K562 (cell line): ENCODE results near the gene RNPEPL1. TPM values are rescaled to one million over a fixed set of nuclear protein-coding genes. Genes with fewer than 3 reads are reported as not detected.

Source experiments
- EP400 ChIP-seq: fragments of 450-650 bp; IDR thresholded peaks from 2 replicates; pipeline ENCODE4 v1.6.1; 2017; ENCODE audit warnings: antibody characterized with exemption, mild to moderate bottlenecking, moderate library complexity
- MEIS2 ChIP-seq: fragments of 450-650 bp; IDR thresholded peaks from 2 replicates; pipeline ENCODE4 v1.6.1; 2014; ENCODE audit warnings: mild to moderate bottlenecking; ENCODE audit not compliant: partially characterized antibody
- NFE2L1 ChIP-seq: fragments of 450-650 bp; IDR thresholded peaks from 2 replicates; pipeline ENCODE4 v1.6.1; 2016; ENCODE audit warnings: missing genetic modification characterization, low read depth, mild to moderate bottlenecking, missing compliant biosample characterization, moderate library complexity, borderline replicate concordance
- NR2C2 ChIP-seq, 2 experiments: fragments of 200-800 bp in 1 of 2; sonication (Bioruptor generic) in 1 of 2; sonication (generic) in 1 of 2; formaldehyde crosslinking in 1 of 2; IDR thresholded peaks; 2 replicates each; pipeline versions ENCODE4 v1.6.1 to v1.8.0; 2016 to 2022; ENCODE audit warnings: mild to moderate bottlenecking in 1 of 2, missing compliant biosample characterization in 1 of 2, missing genetic modification characterization in 1 of 2, missing genetic modification reagents in 1 of 2
- NR4A1 ChIP-seq, 2 experiments: fragments of 250-450 bp in 1 of 2; fragments of 450-650 bp in 1 of 2; sonication (Bioruptor Pico) in 1 of 2; IDR thresholded peaks; 2 replicates each; pipeline versions ENCODE4 v1.4.0 to v1.6.1; 2016 to 2020; ENCODE audit warnings: mild to moderate bottlenecking in 2 of 2, missing compliant biosample characterization in 1 of 2, missing genetic modification characterization in 1 of 2, moderate library complexity in 1 of 2
- PATZ1 ChIP-seq: fragments of 250-450 bp; sonication (Bioruptor Pico); IDR thresholded peaks from 2 replicates; pipeline ENCODE4 v1.5.0; 2020; ENCODE audit warnings: mild to moderate bottlenecking, borderline replicate concordance
- POLR2A ChIP-seq: fragments of 450-650 bp; conservative IDR thresholded peaks from 2 replicates; pipeline ENCODE4 v1.6.1; 2016
- PRPF4 ChIP-seq: fragments of 200-400 bp; formaldehyde crosslinking; IDR thresholded peaks from one replicate; pipeline ENCODE4 v1.6.1; 2017; ENCODE audit warnings: low read length, low read depth, mild to moderate bottlenecking; ENCODE audit not compliant: insufficient read depth, poor library complexity, severe bottlenecking
- SAP30 ChIP-seq: fragments of 200-600 bp; sonication (generic); IDR thresholded peaks from 2 replicates; pipeline ENCODE4 v1.6.1; 2012; ENCODE audit warnings: borderline replicate concordance, low read depth, mild to moderate bottlenecking, moderate library complexity, low read length, control low read depth, inconsistent platforms; ENCODE audit not compliant: insufficient read depth, poor library complexity, severe bottlenecking
- XRCC5 ChIP-seq: fragments of 200-400 bp; formaldehyde crosslinking; IDR thresholded peaks from 2 replicates; pipeline ENCODE4 v1.6.1; 2017; ENCODE audit warnings: low read depth, mild to moderate bottlenecking, low read length
- ZFX ChIP-seq: sonication (generic); formaldehyde crosslinking; IDR thresholded peaks from 2 replicates; pipeline ENCODE4 v1.8.0; 2022; ENCODE audit warnings: mild to moderate bottlenecking, missing genetic modification reagents, moderate library complexity
- ZNF431 ChIP-seq: sonication (generic); formaldehyde crosslinking; IDR thresholded peaks from 2 replicates; pipeline ENCODE4 v1.8.0; 2022; ENCODE audit warnings: mild to moderate bottlenecking, missing genetic modification reagents
- ZNF696 ChIP-seq: fragments of 250-450 bp; sonication (Bioruptor Pico); conservative IDR thresholded peaks from 2 replicates; pipeline ENCODE4 v1.4.0; 2020; ENCODE audit warnings: mild to moderate bottlenecking, moderate library complexity
- polyA plus RNA-seq, 8 experiments: library from polyadenylated mRNA; depleted of rRNA in 4 of 8; stranded (reverse) in 5 of 8; unstranded in 3 of 8; fragments of >200 nt; fragmentation: Nextera tagmentation in 2 of 8; fragmentation: Illumina TruSeq in 1 of 8; extraction: Ambion mirVana in 2 of 8; extraction: Trizol in 1 of 8; gene quantifications; 2 replicates each; pipeline versions ENCODE4 v1.2.1 to v1.2.3, GENCODE V29; 2011 to 2014; ENCODE audit warnings: inconsistent platforms in 1 of 8, missing spikeins in 1 of 8
- total RNA-seq, 7 experiments: library from RNA; depleted of rRNA in 6 of 7; stranded (reverse); fragments of >200 nt in 6 of 7; fragmentation: Illumina TruSeq in 2 of 7; extraction: Trizol in 2 of 7; gene quantifications; 2 replicates each; pipeline versions ENCODE4 v1.2.1 to v1.2.3, GENCODE V29; 2011 to 2021; ENCODE audit warnings: low replicate concordance in 1 of 7
- TF ChIP-seq, protein P1 (sequence below): fragments of 200-400 bp; formaldehyde crosslinking; IDR thresholded peaks from 2 replicates; pipeline ENCODE4 v1.6.1; 2017; ENCODE audit warnings: mild to moderate bottlenecking, low read depth, low read length, moderate library complexity
- TF ChIP-seq, protein P2 (sequence below): fragments of 250-450 bp; sonication (Bioruptor Pico); IDR thresholded peaks from 2 replicates; pipeline ENCODE4 v1.5.0; 2021
- TF ChIP-seq, protein P3 (sequence below): fragments of 150-350 bp; conservative IDR thresholded peaks from 2 replicates; pipeline ENCODE4 v1.6.1; 2014; ENCODE audit warnings: low read length

RNPEPL1 gene
- total and polyA plus RNA-seq, 9 of the 15 experiments (the other 6 are each of a cell fraction or from before 2014, with no cell fraction given): 0.07 to 38.7 (median 5.6) TPM

DNA sequence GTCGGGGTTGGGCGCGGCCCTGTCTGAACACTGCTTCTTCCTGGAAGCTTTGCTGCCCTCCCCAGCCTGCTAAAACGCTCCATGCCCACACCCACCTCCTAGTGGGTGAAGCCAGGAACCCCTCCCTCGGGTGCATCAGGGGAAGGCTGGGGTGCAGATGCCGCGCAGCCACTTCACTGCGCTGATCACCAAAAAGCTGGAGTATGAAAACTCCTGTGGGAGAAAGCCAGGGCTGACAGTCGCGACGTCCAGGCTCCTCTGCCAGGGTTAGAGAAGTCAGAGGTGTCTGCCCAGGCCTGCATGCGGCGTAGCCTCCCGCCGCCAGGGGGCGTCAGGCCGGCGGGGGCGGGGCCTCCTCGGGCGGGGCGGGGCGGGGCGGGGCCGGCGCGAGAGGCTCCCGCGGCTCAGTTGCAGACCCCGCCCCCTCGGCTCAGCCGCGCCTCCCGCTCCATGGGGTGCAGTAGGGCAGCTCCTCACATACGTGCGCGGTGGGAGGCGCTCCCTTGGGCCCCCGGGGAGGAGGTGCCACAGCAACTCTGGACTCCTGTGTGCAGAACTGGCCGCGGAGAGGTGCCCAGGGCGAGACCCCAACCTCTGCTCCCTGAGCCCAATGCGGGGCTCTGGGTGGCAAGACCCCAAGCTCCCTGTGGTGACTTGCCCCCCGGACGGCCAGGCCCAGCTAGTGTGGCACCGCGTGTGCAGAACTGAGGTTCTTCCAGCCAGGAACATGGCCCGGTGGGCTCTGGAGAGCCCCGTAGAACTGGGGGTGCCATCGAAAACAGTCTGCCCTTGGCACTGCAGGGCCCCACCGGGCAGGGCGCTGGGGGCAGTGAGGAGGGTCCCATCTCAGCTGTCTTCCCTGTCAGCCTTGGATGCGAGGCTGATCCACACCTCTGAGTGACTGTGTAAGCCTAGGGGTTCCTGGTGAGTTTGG, 1.8 kb upstream of the RNPEPL1 start (continued):
- TF ChIP-seq PATZ1 (no peak), POLR2A (peak; percentile 70), EP400 (no peak; the same call in 1 of the 2 replicates), ZFX (peak; percentile 63), SAP30 (peak; percentile 17), NFE2L1 (tag) (no peak), NR2C2 (CRISPR knock-in tag; IDR thresholded peaks at IDR 0.05) (no peak), NR2C2 (tag; IDR thresholded peaks at IDR 0.05) (peak; percentile 71), ZNF696 (CRISPR knock-in tag) (no peak), XRCC5 (no peak), MEIS2 (no peak), ZNF431 (CRISPR knock-in tag) (no peak), PRPF4 (no peak), NR4A1 (CRISPR knock-in tag; IDR thresholded peaks at IDR 0.05) (no peak), NR4A1 (tag; IDR thresholded peaks at IDR 0.05) (no peak)
- TF ChIP-seq, protein P1, sequence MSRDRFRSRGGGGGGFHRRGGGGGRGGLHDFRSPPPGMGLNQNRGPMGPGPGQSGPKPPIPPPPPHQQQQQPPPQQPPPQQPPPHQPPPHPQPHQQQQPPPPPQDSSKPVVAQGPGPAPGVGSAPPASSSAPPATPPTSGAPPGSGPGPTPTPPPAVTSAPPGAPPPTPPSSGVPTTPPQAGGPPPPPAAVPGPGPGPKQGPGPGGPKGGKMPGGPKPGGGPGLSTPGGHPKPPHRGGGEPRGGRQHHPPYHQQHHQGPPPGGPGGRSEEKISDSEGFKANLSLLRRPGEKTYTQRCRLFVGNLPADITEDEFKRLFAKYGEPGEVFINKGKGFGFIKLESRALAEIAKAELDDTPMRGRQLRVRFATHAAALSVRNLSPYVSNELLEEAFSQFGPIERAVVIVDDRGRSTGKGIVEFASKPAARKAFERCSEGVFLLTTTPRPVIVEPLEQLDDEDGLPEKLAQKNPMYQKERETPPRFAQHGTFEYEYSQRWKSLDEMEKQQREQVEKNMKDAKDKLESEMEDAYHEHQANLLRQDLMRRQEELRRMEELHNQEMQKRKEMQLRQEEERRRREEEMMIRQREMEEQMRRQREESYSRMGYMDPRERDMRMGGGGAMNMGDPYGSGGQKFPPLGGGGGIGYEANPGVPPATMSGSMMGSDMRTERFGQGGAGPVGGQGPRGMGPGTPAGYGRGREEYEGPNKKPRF: no peak
- TF ChIP-seq, protein P2, sequence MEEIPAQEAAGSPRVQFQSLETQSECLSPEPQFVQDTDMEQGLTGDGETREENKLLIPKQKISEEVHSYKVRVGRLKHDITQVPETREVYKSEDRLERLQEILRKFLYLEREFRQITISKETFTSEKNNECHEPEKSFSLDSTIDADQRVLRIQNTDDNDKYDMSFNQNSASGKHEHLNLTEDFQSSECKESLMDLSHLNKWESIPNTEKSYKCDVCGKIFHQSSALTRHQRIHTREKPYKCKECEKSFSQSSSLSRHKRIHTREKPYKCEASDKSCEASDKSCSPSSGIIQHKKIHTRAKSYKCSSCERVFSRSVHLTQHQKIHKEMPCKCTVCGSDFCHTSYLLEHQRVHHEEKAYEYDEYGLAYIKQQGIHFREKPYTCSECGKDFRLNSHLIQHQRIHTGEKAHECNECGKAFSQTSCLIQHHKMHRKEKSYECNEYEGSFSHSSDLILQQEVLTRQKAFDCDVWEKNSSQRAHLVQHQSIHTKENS (CRISPR knock-in tag): no peak
- TF ChIP-seq, protein P3, sequence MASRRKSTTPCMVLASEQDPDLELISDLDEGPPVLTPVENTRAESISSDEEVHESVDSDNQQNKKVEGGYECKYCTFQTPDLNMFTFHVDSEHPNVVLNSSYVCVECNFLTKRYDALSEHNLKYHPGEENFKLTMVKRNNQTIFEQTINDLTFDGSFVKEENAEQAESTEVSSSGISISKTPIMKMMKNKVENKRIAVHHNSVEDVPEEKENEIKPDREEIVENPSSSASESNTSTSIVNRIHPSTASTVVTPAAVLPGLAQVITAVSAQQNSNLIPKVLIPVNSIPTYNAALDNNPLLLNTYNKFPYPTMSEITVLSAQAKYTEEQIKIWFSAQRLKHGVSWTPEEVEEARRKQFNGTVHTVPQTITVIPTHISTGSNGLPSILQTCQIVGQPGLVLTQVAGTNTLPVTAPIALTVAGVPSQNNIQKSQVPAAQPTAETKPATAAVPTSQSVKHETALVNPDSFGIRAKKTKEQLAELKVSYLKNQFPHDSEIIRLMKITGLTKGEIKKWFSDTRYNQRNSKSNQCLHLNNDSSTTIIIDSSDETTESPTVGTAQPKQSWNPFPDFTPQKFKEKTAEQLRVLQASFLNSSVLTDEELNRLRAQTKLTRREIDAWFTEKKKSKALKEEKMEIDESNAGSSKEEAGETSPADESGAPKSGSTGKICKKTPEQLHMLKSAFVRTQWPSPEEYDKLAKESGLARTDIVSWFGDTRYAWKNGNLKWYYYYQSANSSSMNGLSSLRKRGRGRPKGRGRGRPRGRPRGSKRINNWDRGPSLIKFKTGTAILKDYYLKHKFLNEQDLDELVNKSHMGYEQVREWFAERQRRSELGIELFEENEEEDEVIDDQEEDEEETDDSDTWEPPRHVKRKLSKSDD: no peak
